Measurements from ENCODE around the gene XKRX. TPM values are rescaled to one million over a fixed set of nuclear protein-coding genes. Genes with fewer than 3 reads are reported as not detected.

Gene XKRX
- total RNA-seq, 1 experiment from 2014 or later = 1.4 TPM

GRCh38 chrX:100973411-100973810 is 44.7 kb upstream of the XKRX start:
- no peaks in the 10 kb centered on the region for H3F3A ChIP-seq (ENCODE audit: insufficient read depth, low read depth)
- no peaks in the 10 kb centered on the region for H4K20me1 ChIP-seq (ENCODE audit: insufficient read depth)
- no peak overlapping the region for H2AFZ ChIP-seq
- no peak overlapping the region for H3K4me2 ChIP-seq
- peak in 1 of 2 experiments; percentile 36 for DNase-seq
- no peaks in the 10 kb centered on the region for H3K9me3 ChIP-seq (ENCODE audit: insufficient read depth, low read depth)
- H3K36me3 ChIP-seq (ENCODE audit: low read depth) = no peaks in the 10 kb centered on the region
- POLR2A ChIA-PET (ENCODE audit: unreplicated experiment) = no interaction called here
- H3K4me3 ChIP-seq = no peak overlapping the region
- intact Hi-C loops (cut with micrococcal nuclease; ENCODE audit: unreplicated experiment) = no loop called here
- no TSS peak for BruUV-seq (replicated peaks)
- H3K9me2 ChIP-seq (ENCODE audit: insufficient read depth) = no peaks in the 10 kb centered on the region
- no peak for TF ChIP-seq EZH2 (IDR thresholded peaks at IDR 0.05; ENCODE audit: low read depth)
- no peak for TF ChIP-seq CTCF (conservative IDR thresholded peaks at IDR 0.05)
- H3K27me3 ChIP-seq (ENCODE audit: insufficient read depth, low read depth) = no peaks in the 10 kb centered on the region
- no peak overlapping the region for H3K27ac ChIP-seq
- no peaks in the 10 kb centered on the region for H3K79me2 ChIP-seq (ENCODE audit: low read depth)
- CTCF ChIA-PET = no interaction called here
- peaks cover 20% of the 10 kb centered on the region for H3K4me1 ChIP-seq (replicated peaks; ENCODE audit: insufficient read depth)

GRCh38 chrX:100969936-100970335 is 41.2 kb upstream of the XKRX start:
- intact Hi-C loops (cut with micrococcal nuclease; ENCODE audit: unreplicated experiment) = no loop called here
- ChIA-PET POLR2A (ENCODE audit: unreplicated experiment) (no interaction called here), CTCF (no interaction called here)

GRCh38 chrX:100969408-100969807 is 40.7 kb upstream of the XKRX start, which contains the start of gene ARL13A:
ARL13A (plus strand) TSS chrX:100969708; CDS start chrX:100973690, 3,982 bp downstream.
- no TSS peak for BruUV-seq (replicated peaks)

More at GRCh38 chrX:100969936-100970335, 41.2 kb upstream of the XKRX start:
- H3K79me2 ChIP-seq (ENCODE audit: low read depth) = no peaks in the 10 kb centered on the region
- no peak overlapping the region for H3K4me3 ChIP-seq
- no peaks in the 10 kb centered on the region for H3K4me1 ChIP-seq (replicated peaks; ENCODE audit: insufficient read depth)
- H3K9me3 ChIP-seq (ENCODE audit: insufficient read depth, low read depth) = no peaks in the 10 kb centered on the region
- no peaks in the 10 kb centered on the region for H4K20me1 ChIP-seq (ENCODE audit: insufficient read depth)
- no peaks in the 10 kb centered on the region for H3K36me3 ChIP-seq (ENCODE audit: low read depth)
- no peak overlapping the region for H2AFZ ChIP-seq
- TF ChIP-seq CTCF (conservative IDR thresholded peaks at IDR 0.05) (no peak), EZH2 (IDR thresholded peaks at IDR 0.05; ENCODE audit: low read depth) (no peak)
- no peak overlapping the region for H3K4me2 ChIP-seq
- no peak overlapping the region for H3K27ac ChIP-seq
- no peaks in the 10 kb centered on the region for H3F3A ChIP-seq (ENCODE audit: insufficient read depth, low read depth)
- DNase-seq = no peak
- H3K27me3 ChIP-seq (ENCODE audit: insufficient read depth, low read depth) = no peaks in the 10 kb centered on the region
- H3K9me2 ChIP-seq (ENCODE audit: insufficient read depth) = no peaks in the 10 kb centered on the region
- BruUV-seq (replicated peaks) = no TSS peak

More at GRCh38 chrX:100969408-100969807, 40.7 kb upstream of the XKRX start, which contains the start of gene ARL13A:
- no peaks in the 10 kb centered on the region for H3K9me2 ChIP-seq (ENCODE audit: insufficient read depth)
- no peaks in the 10 kb centered on the region for H3K79me2 ChIP-seq (ENCODE audit: low read depth)
- H2AFZ ChIP-seq = no peak within 1 kb of the TSS
- no peaks in the 10 kb centered on the region for H3K27me3 ChIP-seq (ENCODE audit: insufficient read depth, low read depth)
- H3K27ac ChIP-seq = no peak within 1 kb of the TSS
- no peak for TF ChIP-seq CTCF (conservative IDR thresholded peaks at IDR 0.05)
- no peak for TF ChIP-seq EZH2 (IDR thresholded peaks at IDR 0.05; ENCODE audit: low read depth)
- no peak for DNase-seq
- POLR2A ChIA-PET (ENCODE audit: unreplicated experiment) = no interaction called here
- no peak within 1 kb of the TSS for H3K4me3 ChIP-seq
- intact Hi-C loops (cut with micrococcal nuclease; ENCODE audit: unreplicated experiment) = no loop called here
- H3K4me1 ChIP-seq (replicated peaks; ENCODE audit: insufficient read depth) = no peaks in the 10 kb centered on the region
- CTCF ChIA-PET = no interaction called here
- H3F3A ChIP-seq (ENCODE audit: insufficient read depth, low read depth) = no peaks in the 10 kb centered on the region
- H3K9me3 ChIP-seq (ENCODE audit: insufficient read depth, low read depth) = no peaks in the 10 kb centered on the region
- no peaks in the 10 kb centered on the region for H3K36me3 ChIP-seq (ENCODE audit: low read depth)
- H4K20me1 ChIP-seq (ENCODE audit: insufficient read depth) = no peaks in the 10 kb centered on the region
- no peak within 1 kb of the TSS for H3K4me2 ChIP-seq

All from PC-9 (cell line).